Measurements from ENCODE around the gene MAST3.

Gene MAST3

GRCh38 chr19:18190278-18190677 lies 92.7 kb downstream of the MAST3 start:
- DNase-seq (ENCODE audit: low spot score): no peak

DNA sequence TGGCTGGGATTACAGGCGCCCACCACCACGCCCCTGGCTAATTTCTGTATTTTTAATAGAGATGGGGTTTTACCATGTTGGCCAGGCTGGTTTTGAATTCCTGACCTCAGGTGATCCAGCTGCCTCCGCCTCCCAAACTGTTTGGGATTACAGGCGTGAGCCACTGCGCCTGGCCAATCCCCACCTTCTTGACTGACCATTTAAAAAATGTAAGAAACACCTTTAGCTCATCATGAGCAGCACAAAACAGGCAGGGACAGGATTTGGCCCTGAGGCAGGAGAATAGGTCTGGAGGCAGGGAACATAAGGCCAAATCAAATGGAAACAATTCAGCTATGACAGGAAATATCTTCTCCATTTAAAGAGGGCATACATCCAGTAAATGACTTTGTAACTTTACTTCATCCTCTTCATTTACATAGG lies 94.1 kb downstream of the MAST3 start:
- DNase-seq (ENCODE audit: low spot score): no peak

DNA sequence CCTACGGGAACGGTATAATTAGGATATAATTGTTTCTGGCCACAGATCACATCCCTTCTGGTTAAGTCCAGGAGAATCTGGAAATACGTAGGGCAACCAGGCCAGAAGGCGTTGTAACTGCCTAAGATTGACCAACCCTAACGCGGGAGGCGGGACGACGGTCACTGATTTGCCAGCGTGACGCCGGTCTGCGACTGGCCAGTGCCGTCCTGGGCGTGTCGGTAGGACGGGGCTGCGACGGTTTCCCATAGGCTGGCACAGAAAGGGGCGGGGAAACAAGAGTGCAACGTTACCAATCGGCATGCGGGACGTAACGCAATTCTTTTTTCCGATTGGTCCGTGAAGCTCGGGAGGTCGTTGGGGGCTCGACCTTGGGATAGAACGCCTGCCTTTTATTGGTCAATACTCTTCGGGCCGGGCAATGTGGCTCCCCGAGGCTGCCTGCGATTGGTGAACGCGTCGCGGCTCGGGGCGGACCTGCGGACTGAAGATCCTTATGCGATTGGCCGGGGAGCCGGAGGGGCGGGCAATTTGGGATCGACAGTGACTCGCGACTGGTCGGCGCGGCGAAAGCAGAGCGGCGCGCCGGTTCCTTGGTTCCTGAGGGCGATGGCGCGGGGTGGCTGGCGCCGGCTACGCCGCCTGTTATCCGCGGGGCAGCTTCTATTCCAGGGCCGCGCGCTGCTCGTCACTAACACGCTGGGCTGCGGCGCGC lies 95.3 kb downstream of the MAST3 start, which contains the start of gene MPV17L2:
Gene MPV17L2 (plus strand): TSS at position 546 of the 715 bp plus-strand sequence. CDS start 64 bp downstream, at position 610.
- DNase-seq (ENCODE audit: low spot score): peak; percentile 100

- no peak for DNase-seq (ENCODE audit: low spot score)
Observed at GRCh38 chr19:18193388-18194180, 96.0 kb downstream of the MAST3 start.

GRCh38 chr19:18194181-18194530 lies 96.6 kb downstream of the MAST3 start:
- DNase-seq (ENCODE audit: low spot score): no peak

DNA sequence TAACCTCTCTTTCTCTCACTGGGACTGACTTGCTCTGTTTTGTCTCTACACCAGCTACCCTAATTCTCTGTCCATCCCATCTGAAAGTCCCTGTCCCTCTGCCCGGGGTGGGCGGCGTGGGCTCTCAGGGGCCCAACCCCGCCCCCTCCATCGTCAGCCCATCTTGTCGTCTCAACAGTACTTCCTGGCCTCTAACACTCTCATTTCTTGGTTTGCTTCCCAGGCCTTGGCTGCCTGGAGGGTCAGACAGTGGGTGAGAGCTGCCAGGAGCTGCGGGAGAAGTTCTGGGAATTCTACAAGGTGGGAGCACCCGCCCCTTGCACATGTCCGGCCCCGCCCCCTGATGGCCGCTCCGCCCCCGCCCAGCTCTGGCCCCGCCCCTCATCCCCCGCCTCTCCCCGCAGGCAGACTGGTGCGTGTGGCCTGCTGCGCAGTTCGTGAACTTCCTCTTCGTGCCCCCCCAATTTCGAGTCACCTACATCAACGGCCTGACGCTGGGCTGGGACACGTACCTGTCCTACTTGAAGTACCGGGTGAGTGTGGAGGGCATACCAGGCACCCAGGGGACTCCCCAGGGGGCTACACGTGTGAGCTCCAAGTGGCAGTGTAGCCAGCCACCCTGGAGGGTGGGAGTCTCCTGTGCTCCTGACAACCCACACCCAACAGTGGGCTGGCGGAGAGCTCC lies 97.1 kb downstream of the MAST3 start:
- no peak for DNase-seq (ENCODE audit: low spot score)

DNA sequence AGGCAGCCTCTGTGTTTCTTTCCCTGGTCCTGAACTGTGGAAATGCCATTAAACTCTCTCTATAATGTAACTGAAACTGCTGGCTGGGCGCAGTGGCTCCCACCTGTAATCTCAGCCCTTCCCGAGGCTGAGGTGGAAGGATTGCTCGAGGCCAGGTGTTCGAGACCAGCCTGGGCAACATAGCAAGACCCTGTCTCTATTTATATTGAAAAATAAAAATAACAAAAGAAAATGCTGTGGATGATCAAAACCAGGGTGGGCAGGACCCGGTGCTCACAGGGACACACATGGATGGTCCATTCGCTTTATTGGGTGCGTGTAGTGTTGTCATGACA lies 98.9 kb downstream of the MAST3 start:
- no peak for DNase-seq (ENCODE audit: low spot score)

- DNase-seq (ENCODE audit: low spot score): no peak
Observed at GRCh38 chr19:18197306-18197705, 99.7 kb downstream of the MAST3 start.

GRCh38 chr19:18197941-18198340 lies 100.4 kb downstream of the MAST3 start:
- DNase-seq (ENCODE audit: low spot score): no peak

DNA sequence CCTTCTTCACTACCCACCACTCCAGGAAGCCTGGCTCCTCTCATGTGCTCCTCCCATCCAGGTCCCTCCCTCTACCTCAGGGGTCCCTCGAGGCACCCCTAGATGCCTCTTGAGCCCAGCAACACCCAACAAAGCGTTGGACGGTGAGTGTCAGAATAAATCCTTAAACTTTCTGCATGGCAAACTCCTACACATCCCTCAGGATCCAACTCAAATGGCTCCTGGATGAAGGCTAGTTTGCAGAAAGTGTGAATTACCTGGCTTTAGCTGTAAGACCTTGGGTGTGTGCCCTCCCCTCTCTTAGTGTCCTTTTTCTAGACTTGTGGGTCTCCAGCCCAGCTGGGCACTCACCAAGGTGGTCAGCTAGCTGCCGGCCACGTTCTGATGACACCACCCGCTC lies 100.8 kb downstream of the MAST3 start:
- DNase-seq (ENCODE audit: low spot score): no peak
